GM19328 (cell line): ENCODE results near the gene S1PR3.

Source experiments
- ATAC-seq: cut with Tn5 transposase; IDR thresholded peaks from one replicate; pipeline ENCODE4 v1.9.1; 2021; ENCODE audit warnings: mild to moderate bottlenecking, moderate library complexity; ENCODE audit not compliant: unreplicated experiment

S1PR3 gene

DNA sequence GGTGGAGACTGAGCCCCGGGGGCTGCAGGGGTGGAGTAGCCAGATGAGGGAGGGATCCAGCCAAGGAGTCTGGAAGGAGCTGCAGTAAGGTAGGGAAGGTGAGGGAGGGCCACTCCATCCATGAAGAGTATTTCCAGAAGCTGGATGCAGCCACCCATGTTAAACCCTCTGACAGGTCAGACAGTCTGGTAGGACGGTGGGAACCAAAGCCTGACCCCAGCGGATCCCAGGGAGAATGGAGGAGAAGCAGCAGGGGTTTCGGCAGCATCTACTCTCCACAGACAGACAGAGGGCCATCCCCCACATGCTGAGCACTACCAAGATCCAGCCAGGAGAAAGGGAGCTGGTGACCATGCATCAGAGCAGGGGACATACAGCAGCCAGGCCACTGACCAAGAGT is 22.5 kb upstream of the S1PR3 start:
- ATAC-seq, result no peak

DNA sequence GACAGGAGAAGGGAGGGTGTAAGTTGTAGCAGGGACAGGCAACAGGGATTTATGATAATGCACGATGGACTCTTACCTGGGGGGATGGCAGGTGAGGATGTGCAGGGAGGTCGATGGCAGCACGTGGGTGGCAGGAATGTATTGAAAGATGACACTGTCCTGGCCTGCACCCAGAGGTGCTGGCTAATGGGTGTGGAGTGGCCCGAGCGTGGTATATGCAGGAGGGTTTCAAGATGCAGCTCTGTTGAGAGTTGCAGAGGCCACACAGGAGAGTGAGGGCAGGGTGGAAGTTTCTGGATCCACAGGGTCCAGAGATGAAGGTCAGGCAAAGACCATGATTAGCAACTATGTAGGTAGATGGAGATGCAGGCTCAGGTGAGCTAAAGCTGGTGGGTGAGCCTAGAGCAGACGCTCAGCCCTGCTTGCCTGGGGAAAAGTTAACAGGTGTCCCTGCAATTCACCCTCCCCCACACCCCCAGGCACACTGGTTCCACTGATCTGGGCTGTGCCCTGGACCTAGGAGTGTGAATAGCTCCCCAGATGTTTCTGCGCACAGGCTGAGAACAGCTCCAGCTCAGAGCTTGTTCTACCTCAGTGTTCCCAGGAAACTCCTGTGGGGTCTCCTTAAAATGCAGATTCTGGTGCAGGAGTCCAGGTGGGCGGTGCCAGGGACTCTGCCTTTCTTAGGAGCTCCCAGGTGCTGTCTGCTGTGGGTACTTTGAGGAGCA is 21.5 kb upstream of the S1PR3 start:
- no peak for ATAC-seq

DNA sequence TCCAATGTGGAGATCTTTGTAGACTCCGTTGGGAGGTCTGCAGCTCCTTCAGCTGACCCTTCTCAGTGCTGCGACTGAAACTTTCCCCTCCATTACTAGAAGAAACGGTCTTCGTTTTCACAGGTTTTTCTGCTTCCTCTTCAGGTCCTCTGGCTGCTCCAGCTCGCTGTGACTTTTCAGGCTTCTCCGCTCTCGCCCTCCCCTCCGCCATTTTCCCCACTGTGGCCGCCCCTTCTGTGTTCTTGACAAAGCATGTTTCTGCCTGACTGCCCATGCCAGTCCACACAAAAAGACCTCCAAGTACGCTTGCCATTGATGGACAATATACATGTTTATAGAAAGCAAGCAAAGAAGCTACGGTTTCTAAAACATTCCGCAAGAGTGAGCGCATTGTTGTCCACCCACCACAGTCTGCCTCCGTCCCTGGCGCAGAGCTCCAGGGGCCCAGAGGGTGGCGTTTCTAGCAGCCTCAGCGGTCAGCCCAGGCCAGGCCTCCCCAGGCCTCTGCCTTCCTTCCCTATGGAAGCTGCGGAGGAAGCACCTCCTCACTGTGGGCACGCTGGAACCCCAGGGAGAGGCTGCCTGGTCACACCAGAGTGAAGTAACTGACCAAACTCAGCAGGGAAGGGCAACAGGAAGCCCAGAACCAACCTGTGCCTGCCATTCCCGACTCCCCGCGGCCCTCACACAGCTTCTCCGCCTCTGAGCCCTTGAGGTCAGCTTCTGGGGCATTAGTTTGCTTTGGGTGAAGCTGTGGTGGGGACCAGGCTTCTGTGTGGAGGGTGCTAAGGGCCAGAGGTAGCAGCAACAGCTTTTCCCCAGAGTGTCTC is 19.9 kb upstream of the S1PR3 start:
- ATAC-seq, result no peak

DNA sequence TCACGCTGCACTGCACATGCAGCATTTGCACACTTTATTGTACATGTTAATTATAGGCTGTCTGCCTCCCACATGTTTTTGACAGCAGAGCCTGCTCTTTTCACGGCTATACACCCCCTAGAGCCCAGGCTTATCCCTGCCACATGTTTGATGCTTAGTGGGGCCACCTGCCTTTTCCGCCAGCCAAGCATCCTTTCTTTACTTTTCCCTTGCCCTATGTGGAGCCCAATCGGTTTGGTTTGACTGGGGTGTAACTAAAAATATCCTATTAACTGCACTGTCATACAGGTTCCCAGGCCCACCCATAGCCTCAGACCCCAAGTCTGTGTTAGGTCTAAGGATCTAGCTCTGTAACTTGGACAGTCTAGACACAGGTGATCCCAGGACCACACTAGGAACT is 18.9 kb upstream of the S1PR3 start:
- ATAC-seq, result no peak

DNA sequence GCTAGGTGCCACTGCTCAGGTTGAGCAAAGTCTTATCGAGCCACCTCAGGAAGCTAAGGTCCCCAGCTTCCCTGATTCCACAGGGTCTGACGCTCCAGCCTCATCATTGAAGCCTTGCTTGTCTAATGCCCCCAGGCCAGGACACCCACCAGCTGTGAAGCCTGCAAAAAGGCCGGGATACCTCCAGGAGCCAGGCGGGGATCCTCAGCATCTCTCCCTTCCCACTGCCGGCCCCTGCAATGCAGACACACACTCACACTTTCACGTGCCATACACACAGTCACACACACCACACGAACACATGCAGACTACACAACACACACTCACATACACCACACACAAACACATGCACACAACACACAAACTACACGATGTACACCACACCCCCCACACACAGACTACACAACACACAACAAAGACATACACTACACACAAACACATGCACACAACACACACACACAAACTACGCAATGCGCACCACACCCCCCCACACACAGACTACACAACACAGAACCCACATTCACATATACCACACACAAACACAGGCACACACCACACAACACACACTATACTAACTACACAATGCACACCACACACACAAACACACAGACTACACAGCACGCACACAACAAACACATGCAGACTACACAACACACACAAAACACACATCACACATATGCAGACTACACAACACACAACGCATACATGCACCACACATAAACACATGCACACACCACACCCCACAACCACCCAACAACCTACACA is 17.8 kb upstream of the S1PR3 start:
- no peak for ATAC-seq

DNA sequence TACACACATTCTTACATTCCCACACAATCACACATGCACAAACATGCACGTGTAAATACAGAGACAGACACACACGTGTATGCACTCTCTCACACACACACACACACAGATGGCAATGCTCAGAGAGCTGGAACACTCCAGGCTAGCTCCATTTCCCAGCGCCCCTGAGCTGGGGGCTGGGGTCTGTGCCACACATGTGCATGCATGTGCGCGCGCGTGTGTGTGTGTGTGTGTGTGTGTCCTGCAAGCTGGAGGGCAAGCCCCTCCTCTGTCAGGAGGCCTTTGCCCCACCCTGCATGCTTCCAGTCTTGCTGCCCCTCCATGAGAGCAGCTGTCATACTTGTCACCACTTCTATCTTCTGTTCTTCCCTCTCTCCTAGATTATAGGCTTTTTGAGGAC is 16.6 kb upstream of the S1PR3 start:
- ATAC-seq, result no peak

DNA sequence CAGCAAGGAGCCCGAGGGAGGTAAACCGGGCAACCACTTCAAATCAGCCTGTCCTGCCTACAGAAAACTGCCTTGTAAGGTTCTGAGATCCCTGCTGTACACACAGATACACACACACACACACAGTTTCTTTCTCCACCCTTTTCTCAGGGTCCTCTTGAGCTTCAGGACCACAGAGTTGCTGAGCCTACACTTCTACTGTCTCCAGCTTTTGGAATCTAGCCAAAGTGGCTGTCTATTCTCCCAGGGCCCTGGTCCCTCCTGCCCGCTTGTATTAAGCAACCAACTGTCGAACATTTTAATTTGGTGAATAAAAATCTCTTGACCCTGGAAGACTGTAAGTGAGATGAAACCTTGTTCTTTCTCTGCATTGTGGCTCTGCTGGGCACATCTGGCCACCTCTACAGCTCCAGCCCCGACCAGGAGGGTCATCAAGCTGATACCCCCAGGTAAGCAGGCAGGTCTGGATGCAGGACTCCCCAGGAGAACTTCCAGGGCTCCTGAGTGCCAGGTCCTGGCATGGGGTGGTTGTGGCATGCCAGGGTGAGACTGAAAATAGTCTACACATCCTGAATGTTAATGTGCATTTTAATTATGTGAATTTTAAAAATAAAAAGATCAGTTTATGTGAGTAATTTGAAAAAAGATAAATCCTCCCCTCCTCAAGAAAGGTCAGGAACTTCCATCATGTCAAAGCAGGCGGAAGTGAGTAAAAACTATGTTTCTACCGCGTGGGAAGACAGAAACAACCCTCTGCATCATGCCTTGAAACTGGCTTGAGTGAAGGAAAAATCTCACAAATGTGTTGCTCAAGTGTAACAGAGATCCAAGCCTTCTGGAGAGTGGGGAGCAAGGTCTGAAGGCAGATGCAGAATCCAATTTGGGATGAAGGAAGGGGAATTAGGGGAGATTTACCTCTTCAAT is 15.0 kb upstream of the S1PR3 start:
- ATAC-seq, result no peak

DNA sequence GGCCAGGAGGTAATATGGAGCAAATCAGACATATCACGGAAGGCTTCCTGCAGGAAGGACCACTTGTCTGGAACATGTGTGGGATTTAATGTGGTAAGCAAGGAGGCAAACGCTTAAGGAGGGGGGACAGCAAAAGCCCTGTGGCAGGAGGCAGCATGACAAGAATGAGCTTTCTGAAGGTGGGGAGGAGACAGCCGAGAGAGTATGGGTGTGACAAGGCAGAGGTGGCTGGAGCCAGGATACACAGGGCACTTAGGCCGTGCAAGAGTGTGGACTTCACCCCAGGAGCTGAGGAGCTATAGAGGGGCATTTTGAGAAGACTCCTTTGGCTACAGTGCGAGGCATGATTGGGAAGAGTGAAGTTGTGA is 14.4 kb upstream of the S1PR3 start:
- ATAC-seq, result no peak

DNA sequence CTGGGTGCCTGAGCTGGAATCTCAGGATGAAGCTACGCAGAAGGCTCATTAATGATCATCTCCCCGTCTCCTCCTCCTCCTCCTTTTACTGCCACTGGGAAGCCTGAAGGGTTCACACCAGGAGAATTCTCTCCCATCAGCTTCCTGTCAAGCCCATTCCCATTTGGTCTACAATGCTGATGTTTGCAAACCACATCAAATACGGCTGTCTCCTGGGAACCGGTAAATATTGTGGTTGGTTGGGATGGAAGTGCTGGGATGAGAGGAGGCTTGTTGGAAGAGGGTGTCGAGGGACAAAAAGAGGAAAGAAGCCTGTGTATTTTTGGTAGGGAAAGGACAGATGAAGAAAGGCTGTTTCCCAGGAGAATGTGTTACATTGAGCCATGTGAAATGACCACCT is 13.2 kb upstream of the S1PR3 start:
- ATAC-seq, result no peak

DNA sequence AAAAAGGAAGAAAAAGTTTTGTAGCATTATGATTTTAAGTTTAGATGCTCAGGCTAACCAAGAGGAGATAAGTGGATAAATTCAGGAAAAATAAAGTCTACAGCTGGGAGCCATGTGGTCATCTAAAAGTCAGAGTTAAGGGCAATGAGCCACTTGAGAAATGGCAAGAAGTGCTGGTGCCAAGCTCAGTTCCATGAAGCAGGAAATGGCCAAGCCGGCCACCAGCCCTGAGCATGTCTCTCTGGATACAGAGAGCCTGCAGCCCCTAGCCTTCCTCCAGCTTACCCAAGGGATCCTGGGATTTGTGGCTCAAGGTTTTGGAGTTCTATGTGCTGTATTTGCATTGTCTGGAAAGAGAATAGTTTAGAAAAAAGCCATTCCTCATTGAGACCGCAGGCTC is 12.2 kb upstream of the S1PR3 start:
- no peak for ATAC-seq

DNA sequence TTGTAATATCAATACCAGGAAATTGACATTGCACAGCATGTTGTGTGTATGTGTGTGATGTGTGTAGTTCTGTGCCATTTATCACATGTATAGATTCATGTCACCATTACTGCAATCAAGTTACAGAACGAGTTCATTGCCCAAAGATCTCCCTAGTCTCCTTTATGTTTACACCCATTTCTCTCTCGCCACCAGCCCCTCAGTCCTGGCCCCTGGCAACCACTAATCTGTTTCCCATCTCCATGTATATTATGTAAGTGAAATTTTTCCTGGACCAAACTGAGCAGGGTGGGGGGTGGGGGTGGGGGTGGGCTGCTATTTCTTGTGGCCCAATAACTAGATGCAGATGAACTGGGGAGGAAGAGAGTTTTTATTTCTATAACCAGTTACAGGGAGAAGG is 11.5 kb upstream of the S1PR3 start:
- no peak for ATAC-seq

DNA sequence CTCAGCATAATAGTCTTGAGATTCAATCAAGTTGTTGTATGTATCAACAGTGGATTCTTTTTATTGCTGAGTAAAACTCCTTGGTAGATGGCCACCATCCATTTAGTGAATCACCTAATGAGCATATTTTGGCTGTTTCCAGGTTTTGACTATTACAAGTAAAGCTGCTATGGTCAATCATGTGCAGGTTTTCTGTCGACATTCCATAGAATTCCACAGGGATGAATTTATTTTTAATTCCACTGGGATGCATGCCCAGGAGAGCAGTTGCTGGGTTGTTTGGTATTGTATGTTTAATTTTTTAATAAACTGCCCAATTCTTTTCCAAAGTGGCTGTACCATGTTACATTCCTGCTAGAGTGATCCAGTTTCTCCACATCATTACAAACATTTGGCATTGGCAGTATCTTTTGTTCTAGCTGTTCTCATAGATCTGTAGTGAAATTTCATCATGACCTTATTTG is 10.5 kb upstream of the S1PR3 start:
- no peak for ATAC-seq

DNA sequence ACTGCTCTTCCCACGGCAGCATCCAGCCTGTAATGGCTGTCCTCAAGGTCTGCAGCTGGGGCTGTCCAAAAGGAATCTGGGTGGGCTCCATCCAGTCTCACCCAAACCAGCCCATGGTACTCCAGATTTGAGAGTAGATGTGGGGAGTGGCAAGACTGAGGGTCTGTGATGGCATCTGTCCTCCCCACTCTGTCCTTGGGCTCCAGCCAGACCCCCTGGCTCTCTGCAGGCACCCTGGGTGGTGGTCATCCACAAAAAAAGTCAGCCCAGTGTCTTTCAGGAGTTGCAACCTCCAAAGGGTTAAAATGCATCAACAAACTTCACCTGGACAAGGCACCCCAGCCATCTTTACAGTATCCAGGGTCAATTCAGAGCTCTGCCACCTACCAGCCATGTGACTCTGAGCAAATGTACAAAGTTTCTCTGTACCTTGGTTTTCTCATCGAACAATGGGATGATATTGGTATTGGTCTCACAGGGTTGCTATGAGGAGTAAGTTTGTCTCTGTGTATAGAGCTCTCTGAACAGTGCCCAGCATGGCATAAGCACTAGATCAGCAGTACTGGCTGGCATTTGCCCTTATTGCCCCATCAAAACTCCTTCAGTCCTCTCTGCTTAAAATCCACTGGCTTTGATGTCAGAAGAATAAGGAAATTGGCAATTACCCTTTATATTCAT is 7.3 kb upstream of the S1PR3 start:
- no peak for ATAC-seq

DNA sequence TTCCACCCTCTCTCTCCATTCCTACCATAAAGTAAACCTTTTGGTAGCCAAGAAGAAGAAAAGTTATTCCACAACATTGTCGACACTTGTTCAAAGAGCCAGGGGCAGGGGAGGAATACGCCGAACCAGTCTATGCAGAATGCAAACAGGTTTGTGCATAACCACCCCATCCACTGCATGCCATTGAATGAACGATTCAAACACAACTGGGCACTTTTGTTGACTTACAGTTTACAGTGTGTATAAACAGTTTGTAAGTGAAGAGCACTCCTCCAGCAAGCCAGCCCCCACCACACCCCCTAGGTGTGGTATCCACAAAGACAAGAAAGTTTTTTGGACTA is 6.8 kb upstream of the S1PR3 start:
- no peak for ATAC-seq

DNA sequence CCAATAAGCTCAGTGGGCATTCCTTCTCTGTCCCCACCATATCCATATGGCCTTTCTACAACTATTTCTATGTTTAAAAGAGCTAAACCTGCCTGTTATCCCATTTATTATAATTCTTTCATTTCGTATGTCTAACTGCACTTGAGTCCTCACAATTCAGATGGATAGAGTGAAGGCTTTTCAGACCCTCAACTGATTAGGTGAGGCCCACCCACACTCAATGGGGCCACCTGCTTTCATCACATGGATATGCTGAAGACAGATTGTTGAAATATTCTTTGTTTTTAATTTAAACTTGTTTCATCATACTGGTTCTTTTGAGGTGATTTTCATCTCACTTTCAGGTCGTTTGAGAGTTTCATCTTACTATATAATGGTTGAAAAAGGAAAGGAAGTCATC is 5.7 kb upstream of the S1PR3 start:
- no peak for ATAC-seq

DNA sequence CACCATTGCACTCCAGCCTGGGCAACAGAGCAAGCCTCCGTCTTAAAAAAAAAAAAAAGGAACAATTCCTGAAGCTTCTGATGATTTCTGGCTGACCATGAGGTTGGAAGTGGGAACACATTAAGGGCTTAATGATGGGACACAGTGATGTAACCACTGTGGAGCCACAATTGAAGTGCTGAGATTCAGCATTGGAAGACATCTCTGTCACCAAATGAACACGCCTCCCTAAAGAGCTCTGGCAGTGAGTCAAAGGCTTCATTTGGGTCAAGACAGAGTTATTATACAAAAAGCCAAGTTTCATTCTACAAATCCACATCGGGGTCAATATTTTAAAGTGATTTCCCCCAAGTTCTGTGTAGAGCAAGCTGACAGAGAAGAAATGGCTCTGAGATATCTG is 4.5 kb upstream of the S1PR3 start:
- no peak for ATAC-seq

DNA sequence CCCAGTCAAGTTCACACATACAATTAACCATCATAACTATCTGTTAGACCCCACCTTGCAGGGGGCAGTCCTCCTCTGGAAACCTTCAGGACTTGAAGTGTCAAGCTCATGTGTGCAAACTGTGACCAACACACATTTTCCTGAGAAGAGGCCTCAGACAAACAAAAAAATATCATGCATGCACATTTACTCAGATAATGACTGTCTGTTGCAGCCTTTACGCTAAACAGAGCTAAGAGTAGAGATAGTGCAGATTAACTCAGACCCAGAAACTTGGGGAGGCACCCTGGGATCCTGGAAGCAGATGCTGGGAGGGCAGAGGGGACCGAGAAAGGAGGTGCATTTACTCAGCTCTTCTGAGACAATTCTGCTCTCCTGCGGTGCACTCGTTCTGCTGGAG is 3.6 kb upstream of the S1PR3 start:
- no peak for ATAC-seq

DNA sequence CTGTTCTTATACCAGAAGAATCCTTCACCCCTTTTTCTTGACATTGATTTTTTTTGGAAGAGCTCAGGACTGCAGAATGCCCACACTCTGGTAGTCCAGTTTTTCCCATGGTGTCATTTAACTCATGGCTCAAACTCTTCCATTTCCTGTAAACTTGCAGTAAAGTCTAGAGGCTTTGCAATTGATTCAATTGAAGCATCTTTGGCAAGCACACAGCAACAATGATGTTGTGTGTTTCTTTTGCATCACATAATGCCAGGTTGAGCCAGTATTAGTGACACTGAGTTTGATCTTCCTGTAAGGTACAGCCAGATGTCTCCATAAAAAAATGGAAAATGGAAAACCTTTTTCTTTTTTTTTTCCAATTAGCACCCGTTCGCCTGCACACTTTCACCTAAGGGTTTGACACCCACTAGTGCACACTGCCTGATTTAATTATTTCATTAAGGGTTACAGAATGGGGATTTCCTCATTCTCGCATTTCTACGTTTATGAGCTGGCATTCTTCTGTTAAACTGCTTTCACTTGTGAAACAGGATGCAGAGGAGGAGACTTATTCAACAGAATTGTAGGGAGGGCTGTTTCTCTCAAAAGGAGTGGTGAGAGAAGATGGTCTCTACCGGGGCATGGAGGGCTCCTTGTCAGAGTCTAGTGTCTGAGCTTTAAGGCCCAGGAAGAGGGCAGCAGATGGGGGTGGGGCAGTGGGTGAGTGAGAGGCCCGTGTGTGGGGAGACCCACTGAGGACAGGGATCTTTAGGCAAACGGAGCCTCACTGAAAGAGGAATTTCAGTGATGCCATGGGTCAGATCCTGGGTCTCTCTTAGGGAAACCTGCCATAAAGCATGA is 2.2 kb upstream of the S1PR3 start:
- ATAC-seq, result no peak

DNA sequence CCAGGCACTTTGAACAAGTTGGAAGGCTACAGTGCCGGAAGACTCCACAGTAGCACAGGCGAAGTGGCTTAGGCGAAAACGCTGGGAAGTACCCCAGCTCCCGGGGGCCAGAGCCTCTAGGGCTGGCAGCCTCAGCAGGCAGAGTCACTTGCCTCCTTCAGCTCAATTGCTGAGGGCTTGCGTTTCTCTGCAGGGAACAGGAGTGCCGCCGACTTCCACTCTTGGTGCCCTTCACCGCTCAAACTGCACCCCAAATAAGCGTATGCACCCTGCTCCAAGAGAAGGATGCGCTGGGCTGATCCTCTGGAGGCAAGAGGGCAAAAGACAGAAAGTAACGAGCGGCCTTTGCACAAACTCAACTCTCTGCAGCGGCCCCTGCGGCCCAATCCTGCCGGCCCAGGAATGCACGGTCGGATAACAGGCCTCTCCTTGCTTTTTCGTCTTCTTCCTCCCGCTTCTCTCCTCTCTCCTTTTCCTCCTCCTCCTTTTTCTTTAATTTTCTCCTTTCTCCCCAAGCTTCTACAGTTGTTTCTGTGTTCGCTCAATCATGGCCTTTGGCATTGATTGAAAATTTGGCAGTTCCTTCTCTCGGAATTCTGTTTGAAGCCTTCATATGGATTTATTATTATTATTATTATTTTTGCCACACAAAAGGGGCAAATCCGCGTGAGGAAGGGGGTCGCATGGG is 1.1 kb upstream of the S1PR3 start:
- ATAC-seq, result no peak
